Gastrocnemius medialis (tissue), 4 donors: Measurements from ENCODE around the gene CSTA. TPM values are rescaled to one million over a fixed set of nuclear protein-coding genes. Genes with fewer than 3 reads are reported as not detected.

Source experiments
- ATAC-seq, 2 donors: fragments of 150-250 bp; one replicate each; pipeline ENCODE4 v1.9.1; 2016
- DNase-seq, 2 donors: peaks; one replicate each; pipeline ENCODE4 v3.0.0-alpha.2; 2019
- H3K27ac ChIP-seq, 4 donors: fragments of 200-600 bp; sonication (generic); 1 replicate in 1 of 4; 2 replicates in 3 of 4; pipeline ENCODE4 v1.5.1; 2016 to 2018; ENCODE audit warnings: mild to moderate bottlenecking in 2 of 4, moderate library complexity in 1 of 4
- H3K27me3 ChIP-seq, 3 donors: fragments of 200-600 bp; sonication (generic) in 2 of 3; 1 replicate in 1 of 3; 2 replicates in 2 of 3; pipeline versions ENCODE4 v1.5.1 to v1.6.0; 2016 to 2019; ENCODE audit warnings: mild to moderate bottlenecking in 1 of 3, moderate library complexity in 1 of 3
- H3K36me3 ChIP-seq, 2 donors: fragments of 200-600 bp; sonication (generic) in 1 of 2; one replicate each; pipeline ENCODE4 v1.5.1; 2017 to 2018
- H3K4me1 ChIP-seq, 2 donors: fragments of 200-600 bp; sonication (generic) in 1 of 2; one replicate each; pipeline ENCODE4 v1.5.1; 2016 to 2017; ENCODE audit warnings: mild to moderate bottlenecking in 2 of 2
- H3K4me3 ChIP-seq, 4 donors: fragments of 200-600 bp; sonication (generic) in 3 of 4; 1 replicate in 1 of 4; 2 replicates in 3 of 4; pipeline ENCODE4 v1.5.1; 2016 to 2019; ENCODE audit warnings: mild to moderate bottlenecking in 2 of 4
- H3K9me3 ChIP-seq, 3 donors: fragments of 200-600 bp; sonication (generic) in 2 of 3; 1 replicate in 1 of 3; 2 replicates in 2 of 3; pipeline ENCODE4 v1.5.1; 2016 to 2019
- CTCF ChIP-seq, 5 experiments: fragments of 450-650 bp in 3 of 5; fragments of 200-600 bp in 2 of 5; sonication (generic) in 2 of 5; IDR thresholded peaks in 4 of 5; conservative IDR thresholded peaks in 1 of 5; 1 replicate in 4 of 5; 2 replicates in 1 of 5; pipeline ENCODE4 v1.5.1; 2016 to 2019; ENCODE audit warnings: antibody characterized with exemption in 5 of 5, mild to moderate bottlenecking in 3 of 5, moderate library complexity in 3 of 5
- POLR2A ChIP-seq, 2 donors: fragments of 450-650 bp; IDR thresholded peaks; one replicate each; pipeline ENCODE4 v1.6.1; 2017; ENCODE audit warnings: antibody characterized with exemption in 2 of 2, mild to moderate bottlenecking in 2 of 2, moderate library complexity in 2 of 2
- in situ Hi-C, 4 donors: fragments of 200-750 bp; cut with MboI; loops; one replicate each; pipeline versions ENCODE4 v1.15.0 to v1.8.0; 2017; ENCODE audit warnings: low sequenced_read_pairs in 4 of 4
- intact Hi-C: fragments of 100-400 bp; cut with DNase I; formaldehyde crosslinking; loops from one replicate; pipeline ENCODE4 v1.15.1; 2023; ENCODE audit warnings: low total_unique reads
- total RNA-seq, 4 donors: library from RNA; depleted of rRNA; stranded (reverse); fragments of >200 nt; gene quantifications; one replicate each; pipeline versions ENCODE4 v1.1.0 to v1.2.3, GENCODE V29; 2016

Gene CSTA
- total RNA-seq, 4 donors from 2014 or later: 0.58 to 2.4 TPM; not detected in 2

- Histone ChIP-seq H3K36me3 (no peaks in the 10 kb centered on the region), H3K27ac (no peak overlapping the region), H3K9me3 (no peaks in the 10 kb centered on the region), H3K4me3 (no peak overlapping the region), H3K27me3 (no peaks in the 10 kb centered on the region), H3K4me1 (no peaks in the 10 kb centered on the region)
- intact Hi-C loops: no loop called here
- ATAC-seq (no peak), DNase-seq (no peak)
- TF ChIP-seq CTCF (IDR thresholded peaks at IDR 0.05 in 4 of 5, conservative IDR thresholded peaks at IDR 0.05 in 1 of 5) (no peak), POLR2A (IDR thresholded peaks at IDR 0.05) (no peak)
- in situ Hi-C loops: no loop called here
These were observed 24.1 kb downstream of the CSTA start for GRCh38 chr3:122349171-122349570.

- Histone ChIP-seq H3K4me1 (no peaks in the 10 kb centered on the region), H3K9me3 (no peaks in the 10 kb centered on the region), H3K27ac (no peak overlapping the region), H3K27me3 (no peaks in the 10 kb centered on the region), H3K36me3 (no peaks in the 10 kb centered on the region), H3K4me3 (no peak overlapping the region)
- intact Hi-C loops: no loop called here
- no peak for DNase-seq
- TF ChIP-seq CTCF (IDR thresholded peaks at IDR 0.05 in 4 of 5, conservative IDR thresholded peaks at IDR 0.05 in 1 of 5) (no peak), POLR2A (IDR thresholded peaks at IDR 0.05) (no peak)
- in situ Hi-C loops: loop anchor here in 2 of 4 donors (25.0 kb wide), 1 partner anchor 814 kb away; the partner anchor contains the start of gene POLQ (in 2 of the 2)
- ATAC-seq: no peak
These were observed 25.9 kb downstream of the CSTA start for GRCh38 chr3:122350814-122351418.

DNA sequence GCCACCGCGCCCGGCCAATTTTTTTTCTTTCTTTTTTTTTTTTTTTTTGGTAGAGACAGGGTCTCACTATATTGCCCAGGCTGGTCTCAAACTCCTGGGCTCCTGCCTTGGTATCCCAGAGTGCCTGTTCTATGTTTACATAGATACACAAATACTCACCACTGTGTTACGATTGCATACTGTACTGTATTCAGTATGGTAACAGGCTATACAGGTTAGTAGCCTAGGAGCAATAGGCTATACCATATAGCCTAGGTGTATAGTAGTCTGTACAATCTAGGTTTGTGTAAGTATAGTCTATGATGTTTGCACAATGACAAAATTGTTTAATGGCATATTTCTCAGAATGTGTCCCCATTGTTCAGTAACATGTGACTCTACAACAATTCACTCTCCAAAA is 26.6 kb downstream of the CSTA start:
- TF ChIP-seq CTCF (IDR thresholded peaks at IDR 0.05 in 4 of 5, conservative IDR thresholded peaks at IDR 0.05 in 1 of 5) (no peak), POLR2A (IDR thresholded peaks at IDR 0.05) (no peak)
- no peak for ATAC-seq
- Histone ChIP-seq H3K4me3 (no peak overlapping the region), H3K9me3 (no peaks in the 10 kb centered on the region), H3K27ac (no peak overlapping the region), H3K27me3 (no peaks in the 10 kb centered on the region), H3K4me1 (no peaks in the 10 kb centered on the region), H3K36me3 (no peaks in the 10 kb centered on the region)
- intact Hi-C loops: no loop called here
- no peak for DNase-seq
- in situ Hi-C loops: loop anchor here in 2 of 4 donors (25.0 kb wide), 1 partner anchor 814 kb away; the partner anchor contains the start of gene POLQ (in 2 of the 2)

- H3K27me3 ChIP-seq: no peaks in the 10 kb centered on the region
- intact Hi-C loops: no loop called here
- ATAC-seq: no peak
- no peaks in the 10 kb centered on the region for H3K9me3 ChIP-seq
- no peak overlapping the region for H3K27ac ChIP-seq
- TF ChIP-seq CTCF (IDR thresholded peaks at IDR 0.05 in 4 of 5, conservative IDR thresholded peaks at IDR 0.05 in 1 of 5): no peak
- H3K36me3 ChIP-seq: peaks cover 0 to 7% of the 10 kb centered on the region in 2 donors
- H3K4me3 ChIP-seq: no peak overlapping the region
- in situ Hi-C loops: loop anchor here in 2 of 4 donors (25.0 kb wide), 1 partner anchor 816 kb away; the partner anchor contains the start of gene POLQ (in 2 of the 2)
- no peak for DNase-seq
- no peaks in the 10 kb centered on the region for H3K4me1 ChIP-seq
These were observed 28.2 kb downstream of the CSTA start for GRCh38 chr3:122353215-122353614.
